Rectal smooth muscle tissue (tissue), 1 donor: Measurements from ENCODE around the gene PPOX.

ENCODE experiments used
- H3K27ac ChIP-seq: one replicate; pipeline ENCODE4 v1.7.0; 2013; ENCODE audit warnings: low read depth, low read length, inconsistent platforms
- H3K27me3 ChIP-seq: one replicate; pipeline ENCODE4 v1.7.0; 2013; ENCODE audit warnings: low read length; ENCODE audit not compliant: control insufficient read depth, insufficient read depth
- H3K36me3 ChIP-seq: one replicate; pipeline ENCODE4 v1.7.0; 2013; ENCODE audit warnings: low read length; ENCODE audit not compliant: control insufficient read depth, insufficient read depth
- H3K4me1 ChIP-seq: one replicate; pipeline ENCODE4 v1.7.0; 2013; ENCODE audit warnings: low read length; ENCODE audit not compliant: control insufficient read depth, insufficient read depth
- H3K4me3 ChIP-seq: one replicate; pipeline ENCODE4 v1.7.0; 2013; ENCODE audit warnings: low read length
- H3K9ac ChIP-seq: one replicate; pipeline ENCODE4 v1.7.0; 2013; ENCODE audit warnings: low read length

The PPOX gene

DNA sequence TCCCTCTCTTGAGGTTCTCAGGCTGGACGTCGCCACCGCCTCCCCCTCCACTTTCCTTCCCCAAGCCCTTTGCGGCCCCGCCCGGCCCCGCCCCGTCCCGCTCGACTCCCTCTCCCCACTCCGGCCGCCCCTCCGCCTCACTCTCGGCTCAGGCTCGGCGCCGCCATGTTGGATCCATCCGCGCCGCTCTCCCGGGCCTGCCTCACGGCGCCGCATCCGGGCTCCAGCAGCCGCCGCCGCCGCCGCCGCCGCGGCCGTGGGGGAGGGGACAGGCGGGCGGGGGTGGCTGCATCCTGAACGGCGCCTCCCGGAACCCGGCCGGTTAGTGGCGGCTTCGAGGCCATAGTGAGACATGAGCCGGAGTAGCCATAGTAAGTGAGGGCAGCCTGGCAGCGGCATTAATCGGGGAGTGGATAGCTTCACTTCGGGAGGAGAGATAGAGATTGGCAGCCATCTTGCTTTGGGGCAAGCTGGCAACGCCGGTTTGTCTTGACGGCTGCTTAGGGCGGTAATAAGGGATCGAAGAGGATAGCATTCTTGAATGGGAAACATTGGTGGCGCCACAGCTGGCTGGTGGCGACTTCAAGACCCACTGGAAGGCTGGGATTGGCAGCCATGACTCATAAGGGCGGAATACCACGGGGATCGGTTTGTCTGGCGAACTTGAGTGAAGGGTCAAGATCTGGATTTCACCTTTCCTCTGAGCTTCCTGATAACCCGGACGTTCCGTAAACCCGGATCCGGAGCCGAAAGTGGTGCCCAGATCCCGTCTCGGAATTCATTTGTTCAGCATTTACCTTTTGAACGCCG lies 33.6 kb upstream of the PPOX start, which contains the start of gene DEDD:
TSS of gene DEDD (minus strand) at position 258 of the 810 bp plus-strand sequence. CDS start 8,205 bp downstream, outside the sequence.
- peaks cover 8% of the 10 kb centered on the region for H3K36me3 ChIP-seq
- H3K4me3 ChIP-seq, result peak within 1 kb of the TSS; percentile 98
- peaks cover 4% of the 10 kb centered on the region for H3K4me1 ChIP-seq
- H3K27ac ChIP-seq, result peak within 1 kb of the TSS; percentile 93
- peak within 1 kb of the TSS; percentile 82 for H3K9ac ChIP-seq
- H3K27me3 ChIP-seq, result no peaks in the 10 kb centered on the region

DNA sequence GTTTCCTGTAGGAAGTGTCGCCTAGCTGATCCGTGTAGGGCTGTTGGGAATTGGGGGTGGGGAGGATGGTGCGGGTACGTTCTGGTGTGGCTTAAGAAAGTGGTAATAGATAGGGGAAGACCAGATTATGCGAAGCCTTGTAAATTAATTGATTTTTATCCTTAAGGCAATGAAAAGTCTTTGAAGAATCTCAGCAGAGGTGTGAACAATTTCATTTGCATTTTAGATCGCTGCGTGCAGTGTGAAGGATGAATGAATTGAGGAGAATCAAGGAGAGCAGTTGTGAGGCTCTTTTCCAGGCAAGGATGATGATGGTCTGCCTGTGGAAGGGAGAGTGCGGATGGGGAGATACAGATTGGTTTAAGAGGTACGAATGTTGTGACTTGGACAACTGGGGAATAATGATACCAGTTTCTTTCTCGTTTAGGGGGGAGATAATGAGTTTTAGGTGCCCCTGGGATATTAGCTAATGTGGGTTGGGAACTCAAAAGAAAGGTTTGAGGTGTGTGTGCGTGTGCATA lies 32.9 kb upstream of the PPOX start:
- Histone ChIP-seq H3K4me1 (peaks cover 4% of the 10 kb centered on the region), H3K9ac (peak overlapping the region; percentile 67), H3K27ac (peak overlapping the region; percentile 93)

DNA sequence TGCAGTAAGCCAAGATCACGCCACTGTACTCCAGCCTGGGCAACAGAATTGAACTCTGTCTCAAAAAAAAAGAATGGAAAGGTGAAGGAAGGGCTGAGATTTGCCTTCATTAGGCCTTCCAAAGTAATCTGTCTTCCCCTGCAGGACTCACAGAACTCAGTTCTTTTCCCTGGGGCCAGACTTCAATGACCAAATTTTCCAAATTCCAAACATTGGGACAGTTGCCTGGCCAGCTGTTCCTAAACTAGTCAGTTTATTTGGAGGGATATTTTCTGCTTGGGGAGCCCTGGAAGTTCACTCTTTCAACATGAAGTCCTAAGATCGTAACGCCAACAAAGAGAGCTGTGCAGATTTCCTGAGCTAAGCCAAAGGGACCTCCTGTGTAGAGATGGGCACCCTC lies 28.3 kb upstream of the PPOX start:
- H3K27me3 ChIP-seq, result no peaks in the 10 kb centered on the region
- no peak overlapping the region for H3K27ac ChIP-seq
- no peak overlapping the region for H3K4me3 ChIP-seq

More for the DNA sequence above, 32.9 kb upstream of the PPOX start:
- peaks cover 3% of the 10 kb centered on the region for H3K36me3 ChIP-seq
- H3K27me3 ChIP-seq, result no peaks in the 10 kb centered on the region
- H3K4me3 ChIP-seq, result peak overlapping the region; percentile 98

DNA sequence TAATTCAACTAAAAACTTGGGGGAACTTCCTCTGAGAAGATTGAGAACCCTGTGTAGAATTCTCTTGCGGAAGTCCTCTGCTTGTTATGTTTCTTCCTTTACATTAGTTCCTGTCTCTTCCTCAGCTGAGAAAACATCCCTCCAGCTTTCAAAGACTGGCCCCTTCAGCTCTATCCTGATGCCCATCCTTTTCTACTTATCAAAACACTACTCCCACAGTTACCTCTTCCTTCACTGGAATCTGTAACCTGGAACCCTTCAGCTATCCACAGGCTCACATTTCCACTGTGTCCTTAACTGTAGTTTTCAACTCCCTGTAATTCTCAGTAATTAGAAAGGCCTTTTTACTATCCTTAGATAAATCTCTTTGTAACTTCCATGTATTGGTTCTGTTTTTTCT lies 27.8 kb upstream of the PPOX start:
- Histone ChIP-seq H3K4me1 (peaks cover 3% of the 10 kb centered on the region), H3K4me3 (no peak overlapping the region), H3K36me3 (no peaks in the 10 kb centered on the region), H3K27me3 (no peaks in the 10 kb centered on the region), H3K9ac (no peak overlapping the region), H3K27ac (no peak overlapping the region)

More for the DNA sequence above, 28.3 kb upstream of the PPOX start:
- Histone ChIP-seq H3K4me1 (peaks cover 4% of the 10 kb centered on the region), H3K36me3 (no peaks in the 10 kb centered on the region), H3K9ac (no peak overlapping the region)

DNA sequence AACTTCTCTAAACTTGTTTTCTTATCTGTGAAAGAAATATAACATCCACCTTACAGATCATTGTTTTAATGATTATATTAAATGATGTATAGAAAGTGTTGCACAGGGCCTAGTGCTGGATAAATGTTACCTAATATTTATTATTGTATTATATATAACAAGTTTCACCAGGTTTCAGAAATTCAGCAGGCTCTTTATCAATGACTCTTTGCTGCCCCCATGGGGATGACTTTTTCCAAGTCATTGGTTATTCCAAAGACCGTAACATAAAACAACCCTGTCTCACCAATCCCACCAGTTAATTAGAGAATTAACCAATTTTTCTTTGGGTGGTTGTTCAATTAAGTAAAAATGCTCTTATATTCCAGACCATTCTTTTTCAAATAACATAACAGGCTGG lies 26.5 kb upstream of the PPOX start:
- Histone ChIP-seq H3K27ac (no peak overlapping the region), H3K4me3 (no peak overlapping the region), H3K27me3 (no peaks in the 10 kb centered on the region), H3K4me1 (no peaks in the 10 kb centered on the region), H3K9ac (no peak overlapping the region), H3K36me3 (no peaks in the 10 kb centered on the region)

DNA sequence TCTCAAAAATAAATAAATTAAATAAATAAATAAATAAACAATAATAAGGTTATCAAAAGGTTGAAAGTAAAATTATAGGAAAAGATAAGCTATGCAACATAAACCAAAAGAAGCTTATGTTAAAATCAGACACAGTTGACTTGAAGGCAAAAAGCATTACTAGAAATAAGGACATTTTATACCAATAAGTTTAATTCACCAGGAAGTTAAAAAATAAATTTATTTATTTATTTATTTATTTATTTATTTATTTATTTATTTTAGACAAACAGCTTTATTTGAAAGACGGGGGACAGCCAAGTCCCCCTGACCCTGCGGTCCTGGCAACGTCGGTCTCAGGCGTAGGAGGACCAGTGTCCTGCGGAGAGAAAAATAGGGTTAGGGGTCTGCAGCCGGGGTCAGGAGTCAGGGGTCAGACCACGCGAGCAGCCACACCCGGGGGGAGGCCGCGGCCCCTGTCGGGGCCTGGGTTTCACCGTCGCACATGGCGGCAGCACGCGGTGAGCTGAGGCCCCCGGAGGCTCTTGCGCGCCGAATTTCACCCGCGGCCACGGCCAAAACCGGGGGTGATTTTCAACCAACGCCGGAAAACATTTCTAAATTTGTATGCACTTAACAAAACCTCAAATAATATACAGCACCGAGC lies 25.3 kb upstream of the PPOX start:
- Histone ChIP-seq H3K9ac (no peak overlapping the region), H3K4me1 (no peaks in the 10 kb centered on the region), H3K27ac (no peak overlapping the region), H3K27me3 (no peaks in the 10 kb centered on the region), H3K4me3 (no peak overlapping the region), H3K36me3 (no peaks in the 10 kb centered on the region)

DNA sequence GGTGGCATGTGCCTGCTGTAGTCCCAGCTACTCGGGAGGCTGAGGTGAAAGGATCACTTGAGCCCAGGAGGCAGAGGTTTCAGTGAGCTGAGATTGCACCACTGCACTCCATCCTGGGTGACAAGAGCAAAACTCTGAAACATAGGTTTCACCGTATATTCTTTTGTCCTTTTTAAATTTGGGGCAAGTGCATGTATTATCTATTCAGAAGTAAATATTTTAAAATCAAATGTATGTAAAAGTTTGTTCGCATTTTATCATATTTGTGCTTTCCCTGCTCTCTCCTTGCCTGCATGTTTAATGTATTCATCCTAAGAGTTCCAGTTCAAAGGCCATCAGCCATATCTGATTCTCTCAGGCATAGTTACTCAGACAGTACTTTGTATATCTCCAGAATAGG lies 20.4 kb upstream of the PPOX start:
- H3K36me3 ChIP-seq, result no peaks in the 10 kb centered on the region
- no peaks in the 10 kb centered on the region for H3K27me3 ChIP-seq
- H3K4me1 ChIP-seq, result no peaks in the 10 kb centered on the region
- no peak overlapping the region for H3K4me3 ChIP-seq
- no peak overlapping the region for H3K27ac ChIP-seq
- no peak overlapping the region for H3K9ac ChIP-seq

DNA sequence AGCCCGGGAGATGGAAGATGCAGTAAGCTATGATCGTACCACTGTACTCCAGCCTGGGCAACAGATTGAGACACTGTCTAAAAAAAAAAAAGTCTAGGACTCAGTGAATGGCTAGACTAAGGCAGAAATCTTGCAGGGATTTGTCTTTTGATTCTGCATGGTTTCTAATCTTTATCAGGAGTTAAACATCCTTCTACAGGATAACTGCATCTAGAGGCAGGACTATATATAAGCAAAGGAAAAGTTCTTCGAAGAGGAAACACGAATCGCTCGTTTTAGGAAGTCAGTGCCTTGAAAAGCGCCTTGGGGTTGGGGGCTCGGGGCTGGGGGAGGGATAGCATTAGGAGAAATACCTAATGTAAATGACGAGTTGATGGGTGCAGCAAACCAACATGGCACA lies 13.1 kb upstream of the PPOX start:
- Histone ChIP-seq H3K36me3 (no peaks in the 10 kb centered on the region), H3K27me3 (no peaks in the 10 kb centered on the region), H3K27ac (peak overlapping the region; percentile 9), H3K9ac (no peak overlapping the region), H3K4me3 (peak overlapping the region; percentile 93), H3K4me1 (no peaks in the 10 kb centered on the region)

DNA sequence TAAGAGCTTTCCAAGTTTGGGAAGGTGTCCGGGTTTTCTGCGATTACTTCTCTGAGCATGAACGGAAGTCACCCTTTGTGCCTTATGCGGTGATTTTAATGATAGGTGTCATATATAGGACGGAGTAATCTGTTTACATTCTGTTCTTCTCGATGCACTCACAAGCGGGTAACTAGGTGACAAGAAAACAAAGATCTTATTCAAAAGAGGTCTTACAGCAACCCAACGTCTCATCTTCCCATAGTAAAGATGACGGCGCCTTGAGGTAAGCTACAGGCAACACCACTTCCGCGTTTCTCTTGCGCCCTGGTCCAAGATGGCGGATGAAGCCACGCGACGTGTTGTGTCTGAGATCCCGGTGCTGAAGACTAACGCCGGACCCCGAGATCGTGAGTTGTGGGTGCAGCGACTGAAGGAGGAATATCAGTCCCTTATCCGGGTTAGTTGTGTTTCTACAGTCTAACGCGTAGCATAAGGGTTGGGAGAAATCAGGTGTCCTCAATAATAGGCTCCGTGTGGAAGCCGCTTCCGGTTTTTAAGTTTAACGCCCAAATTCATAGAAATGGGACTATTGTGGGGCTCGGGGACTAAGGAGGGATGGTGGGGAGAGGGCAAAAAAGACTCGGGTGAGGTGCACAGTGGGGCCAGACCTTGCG lies 12.4 kb upstream of the PPOX start, which contains the start of gene UFC1:
TSS of gene UFC1 (plus strand) at position 297 of the 656 bp plus-strand sequence. CDS start at position 317, 20 bp downstream.
- peak within 1 kb of the TSS; percentile 87 for H3K9ac ChIP-seq
- H3K36me3 ChIP-seq, result no peaks in the 10 kb centered on the region
- H3K4me1 ChIP-seq, result peaks cover 2% of the 10 kb centered on the region
- peak within 1 kb of the TSS; percentile 94 for H3K27ac ChIP-seq
- peak within 1 kb of the TSS; percentile 93 for H3K4me3 ChIP-seq
- H3K27me3 ChIP-seq, result no peaks in the 10 kb centered on the region

DNA sequence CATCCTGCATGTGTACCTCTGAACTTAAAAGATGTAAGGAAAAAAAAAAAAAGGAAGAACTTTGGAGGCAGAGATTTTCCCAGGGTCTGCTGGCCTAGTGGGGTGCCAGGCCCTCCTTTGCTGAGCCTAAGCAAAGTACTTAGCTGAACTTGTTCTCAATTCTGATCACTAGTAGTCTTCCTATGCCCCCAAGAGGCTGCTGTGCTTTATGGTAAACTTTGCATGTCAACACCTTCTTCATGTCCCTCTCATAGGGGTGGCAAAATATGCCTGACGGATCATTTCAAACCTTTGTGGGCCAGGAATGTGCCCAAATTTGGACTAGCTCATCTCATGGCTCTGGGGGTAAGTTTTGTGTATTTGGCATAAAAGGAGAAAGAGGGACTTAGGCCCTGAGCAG lies 8.4 kb upstream of the PPOX start:
- no peaks in the 10 kb centered on the region for H3K27me3 ChIP-seq
- peaks cover 10% of the 10 kb centered on the region for H3K4me1 ChIP-seq

DNA sequence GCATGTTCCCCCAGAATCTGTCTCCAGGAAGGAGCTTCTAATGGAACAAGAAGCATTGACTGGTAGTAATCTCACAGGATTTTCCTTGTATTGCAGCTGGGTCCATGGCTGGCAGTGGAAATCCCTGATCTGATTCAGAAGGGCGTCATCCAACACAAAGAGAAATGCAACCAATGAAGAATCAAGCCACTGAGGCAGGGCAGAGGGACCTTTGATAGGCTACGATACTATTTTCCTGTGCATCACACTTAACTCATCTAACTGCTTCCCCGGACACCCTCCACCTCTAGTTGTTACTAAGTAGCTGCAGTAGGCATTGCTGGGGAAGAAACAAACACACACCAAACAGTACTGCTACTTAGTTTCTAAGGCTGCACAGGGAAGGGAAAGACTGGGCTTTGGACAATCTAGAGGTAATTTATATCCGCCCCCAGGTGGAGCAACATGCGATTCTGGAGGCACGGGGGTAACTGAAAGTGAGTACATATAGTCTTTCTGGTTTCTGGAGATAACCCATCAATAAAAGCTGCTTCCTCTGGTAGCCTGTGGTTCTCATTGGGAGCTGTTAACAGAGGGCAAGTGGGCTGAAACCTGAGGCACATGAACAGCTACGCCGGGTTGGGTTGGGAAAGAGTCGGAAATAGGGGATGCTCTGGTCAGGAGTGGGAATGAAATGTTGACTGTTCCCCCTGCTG lies 7.8 kb upstream of the PPOX start:
- H3K27me3 ChIP-seq, result no peaks in the 10 kb centered on the region
- peak overlapping the region; percentile 92 for H3K4me3 ChIP-seq
- H3K4me1 ChIP-seq, result peaks cover 10% of the 10 kb centered on the region
- peak overlapping the region; percentile 85 for H3K27ac ChIP-seq
- peaks cover 6% of the 10 kb centered on the region for H3K36me3 ChIP-seq
- peak overlapping the region; percentile 61 for H3K9ac ChIP-seq

More for the DNA sequence above, 8.4 kb upstream of the PPOX start:
- Histone ChIP-seq H3K9ac (no peak overlapping the region), H3K36me3 (peaks cover 5% of the 10 kb centered on the region), H3K4me3 (no peak overlapping the region), H3K27ac (no peak overlapping the region)
